Globus pallidus (tissue), 1 donor: Measurements from ENCODE around the gene GNA14.
"Not testable (repeated sequence)": the region's sequence is repeated elsewhere in the genome, so short reads cannot be mapped to it uniquely, and the experiment has no call there.

Experiments
- DNase-seq: peaks from one replicate; pipeline ENCODE4 v3.0.0-alpha.2; 2015; ENCODE audit warnings: low spot score

Gene GNA14

DNA sequence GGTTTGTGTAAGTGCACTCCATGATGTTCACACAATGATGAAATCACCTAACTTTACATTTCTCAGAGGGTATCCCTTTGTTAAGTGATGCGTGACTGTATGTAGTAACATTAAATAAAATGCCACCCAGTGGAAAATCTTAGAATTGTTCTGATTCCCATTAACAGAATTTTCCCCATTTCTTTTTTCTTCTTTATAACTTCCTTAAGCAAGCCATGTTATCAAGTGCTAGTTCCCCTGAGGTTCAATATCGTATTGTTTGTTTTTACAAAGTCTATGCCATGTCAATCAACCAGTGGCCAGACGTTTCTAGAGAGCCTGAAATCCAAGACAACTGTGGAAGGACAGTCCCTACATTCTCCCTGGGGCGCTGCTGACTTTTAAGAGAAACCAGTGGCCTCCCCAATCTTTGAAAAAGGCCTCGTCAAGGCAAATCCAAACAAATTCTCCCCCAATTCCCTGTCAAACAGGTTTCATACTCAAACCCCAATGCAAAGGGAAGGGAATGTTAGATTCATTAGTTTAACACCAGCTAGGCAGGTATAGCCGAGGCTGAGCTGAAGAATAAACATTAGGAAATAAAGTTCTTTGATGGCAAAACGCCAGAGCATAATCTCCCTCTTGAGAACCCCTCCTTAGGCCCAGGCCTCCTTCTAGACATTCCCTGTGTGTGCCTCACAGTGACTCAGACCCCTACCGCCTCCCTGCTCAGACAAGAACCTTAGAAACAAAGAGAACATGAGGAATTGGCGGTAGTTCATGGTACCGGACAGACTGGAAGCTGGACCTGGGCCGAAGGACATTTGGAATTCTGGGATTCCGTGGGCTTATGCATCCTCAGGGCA is 198.7 kb downstream of the GNA14 start:
- DNase-seq: no peak

DNA sequence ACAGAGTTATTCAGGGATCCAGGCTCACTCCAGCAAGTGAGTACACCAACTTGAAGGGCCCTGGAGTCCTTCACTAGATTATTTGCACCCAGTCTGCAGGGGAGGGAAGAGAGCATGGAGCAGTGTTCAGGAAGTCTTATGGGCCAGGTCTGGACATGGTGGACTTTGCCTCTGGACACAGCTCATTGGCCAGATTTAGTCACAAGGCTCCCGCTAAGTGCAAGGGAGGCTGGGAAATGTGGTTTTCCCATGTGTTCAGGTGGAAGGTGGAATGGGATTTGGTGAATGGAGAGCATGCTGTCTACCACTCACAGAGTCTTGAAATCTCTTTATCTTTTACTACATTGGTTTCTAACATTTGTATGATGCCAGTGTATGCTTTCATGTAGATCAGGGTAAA is 200.5 kb downstream of the GNA14 start:
- no peak for DNase-seq

DNA sequence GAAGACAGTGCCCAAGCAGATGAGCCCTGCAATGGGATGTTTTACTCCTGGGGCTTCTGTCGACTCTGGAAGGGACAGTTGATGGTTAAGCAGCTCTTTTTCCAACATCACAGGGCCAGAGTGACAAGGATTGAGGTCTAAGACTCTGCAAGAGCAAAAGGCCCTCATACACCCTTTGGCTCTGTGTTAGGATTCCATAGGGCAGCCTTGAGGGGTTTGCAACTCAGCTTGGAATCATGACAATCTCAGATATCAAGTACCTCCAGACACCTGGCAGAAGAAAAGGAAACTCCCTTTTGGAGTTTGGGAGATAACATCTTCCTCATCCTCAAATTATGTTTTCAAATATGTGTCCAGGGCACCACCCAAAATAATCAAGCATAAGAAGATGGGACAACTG is 205.7 kb downstream of the GNA14 start:
- DNase-seq: no peak

DNA sequence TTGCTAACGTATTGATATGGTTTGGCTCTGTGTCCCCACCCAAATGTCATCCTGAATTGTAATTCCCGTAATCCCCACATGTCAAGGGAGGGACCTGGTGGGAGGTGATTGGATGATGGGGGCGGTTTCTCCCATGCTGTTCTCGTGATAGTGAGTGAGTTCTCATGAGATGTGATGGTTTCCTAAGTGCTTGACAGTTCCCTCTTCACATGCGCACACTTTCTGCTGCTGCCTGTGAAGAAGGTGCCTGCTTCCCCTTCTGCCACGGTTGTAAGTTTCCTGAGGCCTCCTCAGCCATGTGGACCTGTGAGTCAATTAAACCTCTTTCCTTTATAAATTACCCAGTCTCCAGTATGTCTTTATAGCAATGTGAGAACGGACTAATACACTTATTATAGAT is 207.0 kb downstream of the GNA14 start:
- DNase-seq: not testable (repeated sequence)

DNA sequence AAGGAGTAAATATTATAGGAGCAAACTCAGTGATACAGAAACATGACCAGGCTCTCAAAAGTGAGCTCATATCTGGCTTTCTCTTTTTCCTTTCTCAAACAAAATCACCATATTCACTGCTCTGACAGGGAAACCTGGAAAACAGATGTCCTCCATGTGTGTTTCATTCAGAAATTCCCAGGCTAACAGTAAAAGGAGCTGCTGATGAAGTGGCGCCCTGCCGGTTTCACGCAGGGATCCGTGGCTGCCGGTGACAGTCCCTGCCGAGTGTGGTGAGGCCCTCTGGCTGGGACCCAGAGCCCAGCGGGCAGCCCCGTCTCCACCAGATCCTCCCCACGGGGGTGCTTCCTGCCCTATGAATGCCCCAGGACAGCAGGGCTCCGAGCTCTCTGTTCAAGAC is 208.1 kb downstream of the GNA14 start:
- peak; percentile 62 for DNase-seq

DNA sequence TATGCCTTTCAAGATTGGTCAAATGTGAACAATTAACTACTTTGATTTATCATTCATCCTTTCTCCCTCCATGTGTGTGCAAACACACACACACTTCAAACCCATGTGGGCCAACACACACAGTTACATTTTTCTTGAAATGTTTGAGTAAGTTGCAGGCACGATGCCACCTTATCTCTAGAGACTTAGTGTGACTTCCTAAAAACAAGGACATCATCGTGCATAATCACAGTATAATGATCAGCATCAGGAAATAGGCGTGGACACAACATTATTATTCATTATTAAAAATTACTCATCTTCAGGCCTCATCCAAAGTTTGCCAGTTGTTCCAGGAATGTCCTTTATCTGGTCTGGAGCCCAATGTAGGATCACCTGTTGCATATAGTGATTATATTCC is 209.5 kb downstream of the GNA14 start:
- DNase-seq: no peak

DNA sequence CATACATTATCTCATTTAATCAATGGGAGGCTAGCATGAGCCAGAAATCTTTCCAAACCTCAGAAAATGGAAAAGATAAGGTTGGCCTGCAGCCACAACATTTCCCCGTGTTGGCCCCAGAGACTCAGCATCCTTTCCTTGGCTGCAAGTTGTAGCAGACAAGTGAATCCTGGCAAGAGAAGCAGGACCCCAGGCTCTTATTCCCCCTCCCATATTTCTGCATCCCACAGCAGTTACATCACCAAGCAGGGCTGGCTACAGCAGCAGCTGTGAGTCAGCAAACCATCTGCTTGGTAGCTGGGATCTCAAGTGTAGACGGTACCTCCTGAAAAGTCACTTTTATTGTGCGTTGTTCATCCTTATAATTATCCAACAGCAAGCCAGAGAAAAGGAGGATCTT is 212.4 kb downstream of the GNA14 start:
- no peak for DNase-seq

DNA sequence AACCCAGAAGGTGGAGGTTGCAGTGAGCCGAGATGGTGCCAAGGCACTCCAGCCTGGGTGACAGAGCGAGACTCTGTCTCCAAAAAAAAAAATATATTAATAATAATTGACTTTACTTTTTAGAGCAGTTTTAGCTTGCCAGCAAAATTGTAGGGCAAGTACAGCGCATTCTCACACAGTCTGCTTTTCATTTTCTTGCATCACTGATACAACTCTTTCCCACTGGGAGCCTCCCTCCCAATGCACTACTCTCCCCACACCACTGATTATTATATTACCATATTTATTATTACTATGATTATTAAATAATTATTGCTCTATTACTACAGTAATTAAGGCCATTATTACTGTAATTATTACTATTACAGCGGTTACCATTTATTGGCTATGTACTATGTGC is 212.8 kb downstream of the GNA14 start:
- DNase-seq: no peak

DNA sequence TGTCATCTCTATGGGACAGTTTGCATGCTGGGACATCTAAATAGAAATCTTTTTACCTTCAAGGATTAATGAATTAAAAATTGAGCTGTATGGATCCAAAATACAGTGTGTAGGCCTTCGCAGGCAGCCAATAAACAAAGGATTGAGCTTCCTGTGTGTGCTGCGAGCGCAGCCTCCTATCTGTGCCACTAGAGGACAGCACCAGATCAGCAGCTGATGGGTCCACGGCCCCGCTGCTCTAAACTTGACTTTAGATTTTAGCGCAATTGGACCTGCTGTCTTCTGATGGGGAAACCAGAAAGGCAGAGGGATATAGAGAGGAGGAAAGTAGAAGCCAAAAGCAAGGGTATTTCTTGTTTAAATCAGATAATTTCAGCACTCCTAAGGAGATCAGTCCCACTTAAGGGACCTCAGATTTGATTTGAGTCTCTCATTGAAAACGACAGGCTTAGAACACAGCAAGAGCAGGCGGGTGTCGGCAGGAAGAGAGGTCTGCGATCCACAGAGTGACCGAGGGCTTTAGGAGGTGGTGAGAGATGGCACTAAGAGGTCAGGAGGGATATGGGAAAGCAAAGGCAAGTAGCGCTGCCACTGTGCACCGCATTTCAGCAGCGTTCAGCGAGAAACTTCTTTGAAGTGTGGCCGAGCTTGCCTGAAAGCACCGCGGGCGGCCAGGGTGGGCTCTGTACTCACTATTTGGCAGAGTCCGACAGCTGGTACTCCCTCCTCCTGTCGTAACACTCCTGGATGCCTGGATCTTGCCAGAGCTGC is 214.3 kb downstream of the GNA14 start:
- peak; percentile 83 for DNase-seq

DNA sequence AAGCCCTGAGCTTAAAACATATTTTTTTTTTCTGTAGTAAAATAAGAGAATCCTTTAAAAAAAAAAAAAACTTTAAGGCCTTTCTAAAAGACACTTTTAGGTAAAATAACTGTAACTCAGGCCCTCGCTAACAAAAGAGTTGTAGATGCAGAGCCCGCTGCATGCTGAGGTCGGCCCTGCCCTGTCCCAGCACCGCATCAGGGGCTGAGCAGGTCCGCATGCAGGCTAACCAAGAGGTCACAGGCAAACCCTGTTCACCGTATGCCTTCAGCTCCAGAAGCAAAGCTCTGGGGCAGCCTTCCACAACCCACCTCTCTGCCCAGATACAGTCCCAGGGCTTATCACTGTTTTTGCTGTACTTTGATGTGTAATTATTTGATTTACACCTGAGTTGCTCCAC is 216.1 kb downstream of the GNA14 start:
- DNase-seq: no peak

DNA sequence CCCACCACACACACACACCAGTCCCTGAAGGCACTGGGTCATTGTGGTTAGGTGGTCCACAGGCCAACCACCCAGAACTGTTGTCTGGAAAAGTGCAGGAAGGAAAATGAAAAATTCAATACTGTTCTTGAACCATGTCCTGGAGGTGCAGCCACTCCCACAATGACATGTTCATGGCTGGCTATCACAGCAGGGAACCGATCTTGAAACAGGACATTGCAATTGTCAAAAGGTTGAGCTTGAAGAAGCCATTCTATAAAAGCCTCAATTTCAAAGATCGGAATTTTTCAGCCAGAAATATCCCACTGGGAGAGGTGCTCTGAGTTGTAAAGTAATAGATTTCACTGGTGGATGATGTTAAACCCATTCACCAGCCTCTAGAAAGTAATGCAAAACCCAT is 218.2 kb downstream of the GNA14 start:
- DNase-seq: no peak

DNA sequence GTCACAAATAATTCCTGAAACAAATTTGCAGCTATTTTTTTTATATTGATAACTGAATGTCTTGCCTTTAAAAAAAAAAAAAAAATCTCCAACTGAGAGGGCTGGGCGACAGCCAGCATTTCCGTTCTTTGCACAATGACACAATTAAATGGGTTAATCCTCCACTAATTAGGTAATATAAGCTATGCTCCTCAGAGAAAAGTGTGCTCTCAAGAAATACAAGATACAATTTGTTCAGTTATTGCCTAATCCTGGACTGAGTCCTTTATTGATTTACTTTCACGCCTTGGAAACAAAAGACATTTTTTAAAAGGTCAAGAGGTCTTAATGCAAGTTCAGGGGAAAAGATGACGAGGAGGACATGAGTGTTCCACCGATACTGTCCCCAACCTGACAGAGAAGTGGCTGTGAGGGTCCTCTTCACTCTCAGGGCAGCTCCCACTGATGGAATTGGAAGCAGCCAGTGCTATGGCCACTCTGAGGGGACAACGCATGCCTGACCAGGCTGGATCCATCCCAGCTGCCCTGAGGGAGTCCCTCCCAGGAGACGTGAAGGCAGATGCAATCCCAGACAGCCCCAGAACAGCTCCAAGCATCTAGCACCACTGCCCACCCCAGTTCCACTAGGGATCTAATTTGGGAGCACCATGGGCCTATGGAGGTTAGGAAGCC is 220.7 kb downstream of the GNA14 start:
- DNase-seq: no peak

DNA sequence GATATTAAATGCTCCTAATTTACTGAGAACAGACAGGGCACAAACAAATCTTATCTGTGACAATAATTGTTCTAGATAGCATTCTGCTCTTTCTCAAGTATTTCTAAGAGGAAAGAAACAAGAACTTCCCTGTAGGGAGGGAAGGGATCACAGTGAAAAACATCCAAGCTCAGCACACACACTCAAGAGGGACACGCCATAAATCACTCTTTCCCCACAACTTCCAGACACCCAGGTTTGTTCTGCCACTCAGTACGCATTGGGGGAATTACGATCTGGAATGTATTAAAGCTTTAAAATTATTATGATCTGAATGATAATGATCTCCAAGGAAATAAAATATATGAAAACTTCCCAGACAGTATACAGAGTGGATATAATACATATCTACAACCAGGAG is 221.4 kb downstream of the GNA14 start:
- DNase-seq: no peak

DNA sequence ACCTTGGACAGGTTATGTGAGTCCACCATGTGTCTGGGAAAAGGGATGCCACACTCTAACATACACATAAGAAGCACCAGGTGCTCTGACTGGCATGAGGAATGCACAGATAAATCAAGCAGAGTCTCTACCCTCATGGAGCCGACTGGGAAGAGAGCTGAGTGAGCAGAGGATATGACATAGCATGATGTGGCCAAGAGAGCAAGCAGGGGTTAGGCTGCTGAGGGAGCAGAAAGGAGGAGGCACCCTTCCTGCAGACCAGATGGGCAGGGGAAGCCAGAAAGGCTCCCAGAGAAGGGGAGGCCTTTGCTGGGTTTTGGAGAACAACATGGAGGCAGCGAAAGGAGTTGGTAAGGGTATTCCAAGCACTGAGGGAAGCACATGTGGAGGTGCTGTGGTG is 223.1 kb downstream of the GNA14 start:
- no peak for DNase-seq

DNA sequence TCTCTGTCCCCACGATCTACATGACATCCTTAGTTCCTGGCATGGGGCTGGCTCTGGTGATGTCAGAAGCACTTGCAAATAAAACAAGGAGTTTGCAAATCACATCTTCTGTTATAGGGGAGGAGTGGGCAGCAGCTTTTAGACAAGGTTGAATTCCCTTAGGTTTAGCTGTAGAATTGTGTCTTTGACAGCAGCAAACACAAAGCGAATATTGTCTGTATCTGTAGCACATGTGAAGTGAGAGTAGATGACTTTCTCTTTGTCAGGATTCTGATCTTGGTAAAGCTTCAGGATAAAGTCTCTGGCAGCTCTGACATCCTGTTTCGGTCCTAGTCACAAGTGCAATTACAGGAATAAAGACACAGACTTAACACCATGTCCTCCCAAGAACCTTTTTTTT is 224.3 kb downstream of the GNA14 start:
- DNase-seq: no peak

DNA sequence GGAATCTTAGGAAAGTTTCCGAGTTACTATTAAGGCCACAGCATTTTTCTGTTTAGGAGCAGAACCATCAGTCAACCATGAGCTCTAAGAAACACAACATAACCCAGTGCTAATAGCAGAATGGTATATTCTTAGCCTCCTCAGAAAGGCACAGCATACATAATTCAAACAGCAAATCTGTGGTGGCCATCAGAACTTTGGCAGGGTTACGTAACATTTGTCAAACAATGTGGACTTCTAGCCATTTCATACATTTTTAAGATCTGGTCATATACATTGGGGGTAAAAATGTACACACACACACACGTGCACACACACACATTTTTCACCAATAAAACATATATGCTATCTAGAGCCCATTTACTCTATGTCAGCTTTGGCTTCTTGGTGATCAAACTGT is 225.2 kb downstream of the GNA14 start:
- no peak for DNase-seq

DNA sequence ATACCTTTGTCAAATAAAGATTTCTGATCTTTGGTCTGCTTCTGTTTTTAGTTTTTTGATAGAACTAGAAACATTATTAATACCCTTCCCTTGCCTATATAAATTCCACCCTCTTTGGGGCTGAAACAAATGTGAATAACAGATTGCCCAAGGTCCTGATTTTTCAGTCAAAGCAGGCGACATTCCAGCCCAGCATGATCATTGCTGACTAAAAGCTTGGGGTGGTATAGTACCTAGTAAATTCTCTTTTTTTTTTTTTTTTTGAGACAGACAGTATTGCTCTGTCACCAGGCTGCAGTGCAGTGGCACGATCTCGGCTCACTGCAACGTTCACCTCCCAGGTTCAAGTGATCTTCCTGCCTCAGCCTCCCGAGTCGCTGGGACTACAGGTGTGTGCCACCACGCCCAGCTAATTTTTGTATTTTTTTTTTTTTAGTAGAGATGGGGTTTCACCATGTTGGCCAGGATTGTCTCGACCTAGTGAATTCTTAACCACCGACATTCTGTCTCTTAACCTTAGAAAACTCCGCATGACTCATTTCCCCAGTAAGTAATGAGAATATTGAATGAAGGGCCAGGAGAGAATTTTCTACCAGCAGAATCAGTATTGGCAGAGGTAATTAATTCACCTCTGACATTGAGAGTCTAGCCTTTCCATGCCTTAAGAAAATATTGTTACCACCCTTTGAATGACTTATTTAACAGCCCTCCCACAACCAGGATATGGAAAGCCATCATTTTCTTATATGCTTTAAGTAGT is 226.4 kb downstream of the GNA14 start:
- no peak for DNase-seq

DNA sequence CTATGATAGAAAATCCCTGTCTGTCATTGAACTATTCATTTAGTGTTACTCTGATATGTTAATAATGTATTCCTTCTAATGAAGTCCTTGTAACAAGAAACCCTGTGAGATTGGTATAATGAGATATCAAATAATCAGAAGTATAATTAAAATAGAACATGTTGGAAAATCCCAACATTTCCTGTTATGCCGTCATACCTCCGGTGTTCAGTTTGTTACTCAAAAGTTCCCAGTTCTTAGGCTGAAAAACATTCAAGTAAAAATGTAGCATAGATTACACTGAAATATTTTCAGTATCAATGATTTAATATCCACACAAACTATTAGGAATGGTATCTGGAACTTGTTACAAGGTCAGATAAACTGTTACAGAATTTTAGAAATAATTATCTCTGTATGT is 227.5 kb downstream of the GNA14 start:
- DNase-seq: no peak

DNA sequence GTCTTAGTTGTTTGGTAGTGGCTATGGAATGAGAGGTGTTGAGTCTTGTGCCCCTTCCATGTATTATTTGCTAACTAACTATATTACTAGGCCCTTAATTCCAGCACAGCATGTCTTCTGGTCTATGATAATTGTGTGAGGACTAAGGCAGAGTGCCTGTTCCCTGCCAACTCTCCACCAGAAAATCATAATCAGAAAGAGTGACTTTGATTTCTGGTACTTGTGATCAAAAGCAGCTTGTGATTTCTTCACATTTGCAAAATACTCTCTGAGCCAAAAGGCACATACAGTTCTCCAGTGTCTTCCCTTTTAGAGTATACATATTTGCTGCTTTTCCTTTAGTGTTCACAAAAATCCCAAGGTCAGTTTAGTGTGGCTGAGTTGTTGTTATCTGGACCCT is 229.9 kb downstream of the GNA14 start:
- no peak for DNase-seq

DNA sequence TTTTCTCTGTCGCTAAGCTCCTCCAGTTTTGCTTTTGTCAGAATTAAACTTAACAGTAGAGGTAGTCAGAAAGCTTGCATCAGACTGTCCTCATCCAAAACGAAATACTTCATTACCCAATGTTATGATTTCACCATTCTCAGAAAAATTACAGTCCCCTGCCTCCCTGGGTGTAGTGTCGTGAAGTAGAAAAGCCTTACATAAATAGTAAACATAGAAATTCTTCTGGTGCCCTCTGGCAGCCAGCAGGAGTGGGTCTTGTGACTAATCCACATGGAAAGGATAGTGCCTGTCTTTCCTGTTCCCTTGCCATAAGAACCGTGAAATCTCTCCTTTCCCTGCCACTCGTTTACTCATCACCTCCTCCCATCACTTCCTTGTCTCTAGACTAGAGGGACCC is 230.6 kb downstream of the GNA14 start:
- no peak for DNase-seq

DNA sequence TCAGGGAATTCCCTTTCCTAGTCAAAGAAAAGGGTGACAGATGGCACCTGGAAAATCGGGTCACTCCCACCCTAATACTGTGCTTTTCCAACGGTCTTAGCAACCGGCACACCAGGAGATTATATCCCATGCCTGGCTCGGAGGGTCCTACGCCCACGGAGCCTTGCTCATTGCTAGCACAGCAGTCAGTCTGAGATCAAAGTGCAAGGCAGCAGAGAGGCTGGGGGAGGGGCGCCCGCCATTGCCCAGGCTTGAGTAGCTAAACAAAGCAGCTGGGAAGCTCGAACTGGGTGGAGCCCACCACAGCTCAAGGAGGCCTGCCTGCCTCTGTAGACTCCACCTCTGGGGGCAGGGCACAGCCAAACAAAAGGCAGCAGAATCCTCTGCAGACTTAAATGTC is 239.6 kb downstream of the GNA14 start:
- DNase-seq: not testable (repeated sequence)

DNA sequence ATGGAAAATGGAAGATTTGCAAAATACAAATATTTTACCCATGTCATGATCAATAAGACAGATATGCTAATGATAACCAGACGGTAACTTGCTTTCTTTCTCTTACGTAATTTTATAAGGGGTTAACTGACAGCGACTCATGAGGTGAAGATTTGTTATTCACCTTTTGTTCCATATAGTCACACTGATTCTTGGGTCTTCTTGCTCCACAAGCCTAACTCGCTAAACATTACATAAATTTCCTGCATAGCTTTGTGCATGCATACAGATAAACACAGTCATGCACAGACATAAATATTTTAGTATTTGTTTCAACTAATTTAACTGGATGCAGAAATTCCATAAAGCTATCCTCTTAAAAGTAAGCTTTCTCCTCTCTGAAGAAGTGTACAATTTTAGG is 244.9 kb downstream of the GNA14 start:
- no peak for DNase-seq
